Stimulated activated CD4-positive, alpha-beta T cell treated with anti-CD3 and anti-CD28 coated beads, Interleukin-4, amount 100 ng/mL, for 1 hour (primary cell): ENCODE results near the gene NFIC.

Source experiments
- DNase-seq: peaks from one replicate; pipeline ENCODE4 v3.0.0-alpha.2; 2020

The NFIC gene

DNA sequence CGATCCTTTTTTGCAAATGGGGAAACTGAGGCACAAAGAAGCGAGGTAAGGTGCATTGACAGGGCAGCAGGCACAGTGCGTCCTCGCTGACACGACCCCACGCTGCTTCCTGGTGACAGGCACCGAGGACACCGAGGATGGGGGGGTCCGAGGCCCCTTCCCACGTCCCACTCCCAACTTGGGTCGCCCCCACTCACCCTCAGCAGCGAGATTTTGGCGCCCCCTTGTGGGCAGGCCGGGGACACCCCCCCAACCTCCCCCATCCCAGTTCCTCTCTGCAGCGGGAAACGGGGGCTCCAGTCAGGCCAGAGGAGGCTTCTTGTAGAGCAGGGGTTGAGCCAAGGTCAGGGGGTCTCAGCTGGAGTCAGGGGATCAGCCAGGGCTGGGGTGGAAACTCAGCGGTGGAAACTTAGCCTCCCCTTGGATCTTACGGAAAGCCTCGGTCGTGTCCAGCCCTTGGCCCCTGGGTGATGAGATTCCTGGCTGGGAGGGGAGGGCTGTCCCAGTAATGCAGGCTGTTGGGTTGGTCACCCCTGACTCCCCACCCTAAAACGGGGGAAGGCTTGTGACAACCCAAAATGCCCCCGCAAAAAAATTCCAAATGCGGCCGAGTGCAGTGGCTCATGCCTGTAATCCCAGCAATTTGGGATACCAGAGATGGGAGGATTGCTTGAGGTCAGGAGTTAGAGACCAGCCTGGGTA lies 105.7 kb downstream of the NFIC start:
- DNase-seq = peak; percentile 47

DNA sequence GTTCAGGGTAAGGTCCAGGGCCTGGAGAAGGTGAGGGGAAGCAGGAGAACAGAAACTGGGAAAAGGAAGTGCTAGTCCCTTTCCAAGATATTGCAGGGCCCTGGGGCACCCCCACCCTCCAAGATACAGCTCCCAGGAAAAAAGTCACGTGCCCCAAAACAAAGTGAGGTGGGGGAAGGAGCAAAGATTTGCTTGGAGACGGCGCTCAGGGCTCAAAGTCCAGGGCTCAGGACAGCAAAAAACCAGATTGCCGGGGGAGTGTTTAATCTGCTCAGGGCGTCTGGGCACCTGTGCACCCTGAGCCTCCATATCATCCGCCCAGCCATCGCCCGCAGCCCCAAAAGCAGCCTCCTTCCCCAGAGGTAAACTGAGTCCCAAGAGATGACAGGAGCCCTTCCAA lies 107.6 kb downstream of the NFIC start:
- DNase-seq = no peak

- DNase-seq = no peak
Measured at GRCh38 chr19:3474614-3475013, 108.2 kb downstream of the NFIC start.

- DNase-seq = no peak
Measured at GRCh38 chr19:3475449-3475848, 109.1 kb downstream of the NFIC start.

GRCh38 chr19:3476830-3477229 lies 110.4 kb downstream of the NFIC start:
- no peak for DNase-seq

DNA sequence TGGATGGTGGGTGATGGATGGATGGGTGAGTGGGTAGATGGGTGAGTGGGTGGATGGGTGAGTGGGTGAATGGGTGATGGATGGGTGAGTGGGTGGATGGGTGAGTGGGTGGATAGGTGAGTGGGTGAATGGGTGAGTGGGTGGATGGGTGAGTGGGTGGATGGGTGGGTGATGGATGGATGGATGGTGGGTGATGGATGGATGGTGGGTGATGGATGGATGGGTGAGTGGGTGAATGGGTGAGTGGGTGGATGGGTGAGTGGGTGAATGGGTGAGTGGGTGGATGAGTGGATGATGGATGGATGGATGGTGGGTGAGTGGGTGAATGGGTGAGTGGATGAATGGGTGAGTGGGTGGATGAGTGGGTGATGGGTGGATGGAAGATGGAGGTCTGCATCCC lies 111.1 kb downstream of the NFIC start:
- DNase-seq = no peak

GRCh38 chr19:3477951-3478350 lies 111.6 kb downstream of the NFIC start:
- no peak for DNase-seq

DNA sequence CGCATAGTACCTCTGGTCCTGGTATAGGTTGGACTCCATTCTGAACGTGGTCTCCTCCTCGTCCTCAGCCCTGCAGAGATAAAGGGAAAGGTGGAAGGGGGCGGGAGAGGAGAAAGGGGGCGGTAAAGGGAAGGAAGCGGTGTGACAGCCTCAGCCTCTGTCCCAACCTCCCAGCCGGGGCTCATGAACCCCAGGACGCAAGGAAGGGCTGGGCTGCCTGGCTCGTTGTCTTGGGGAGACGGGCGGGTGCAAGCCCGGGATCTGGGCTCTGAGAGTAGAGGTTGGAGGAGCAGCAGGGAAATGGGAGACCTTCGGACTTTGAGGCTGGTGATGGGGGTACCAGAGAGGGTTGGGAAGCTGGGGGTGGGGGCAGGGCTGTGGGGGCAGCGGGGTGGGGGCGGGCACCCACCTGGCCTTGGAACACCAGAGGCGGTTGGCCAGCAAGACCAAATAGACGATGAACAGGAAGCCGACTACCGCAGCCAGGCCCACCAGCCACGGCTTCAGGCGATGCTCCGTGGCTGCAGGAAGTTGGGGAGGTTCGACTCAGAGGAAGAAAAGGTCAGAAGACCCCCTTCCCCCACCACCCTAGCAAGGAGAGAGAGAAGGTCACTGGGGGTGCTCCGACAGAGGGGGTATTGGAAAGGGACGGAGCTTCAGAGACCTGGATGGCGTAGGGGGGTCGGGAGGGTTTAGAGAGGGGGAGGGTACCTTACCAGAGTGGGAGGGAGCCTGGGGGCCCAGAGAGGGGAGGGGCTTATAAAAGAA lies 112.2 kb downstream of the NFIC start:
- no peak for DNase-seq

DNA sequence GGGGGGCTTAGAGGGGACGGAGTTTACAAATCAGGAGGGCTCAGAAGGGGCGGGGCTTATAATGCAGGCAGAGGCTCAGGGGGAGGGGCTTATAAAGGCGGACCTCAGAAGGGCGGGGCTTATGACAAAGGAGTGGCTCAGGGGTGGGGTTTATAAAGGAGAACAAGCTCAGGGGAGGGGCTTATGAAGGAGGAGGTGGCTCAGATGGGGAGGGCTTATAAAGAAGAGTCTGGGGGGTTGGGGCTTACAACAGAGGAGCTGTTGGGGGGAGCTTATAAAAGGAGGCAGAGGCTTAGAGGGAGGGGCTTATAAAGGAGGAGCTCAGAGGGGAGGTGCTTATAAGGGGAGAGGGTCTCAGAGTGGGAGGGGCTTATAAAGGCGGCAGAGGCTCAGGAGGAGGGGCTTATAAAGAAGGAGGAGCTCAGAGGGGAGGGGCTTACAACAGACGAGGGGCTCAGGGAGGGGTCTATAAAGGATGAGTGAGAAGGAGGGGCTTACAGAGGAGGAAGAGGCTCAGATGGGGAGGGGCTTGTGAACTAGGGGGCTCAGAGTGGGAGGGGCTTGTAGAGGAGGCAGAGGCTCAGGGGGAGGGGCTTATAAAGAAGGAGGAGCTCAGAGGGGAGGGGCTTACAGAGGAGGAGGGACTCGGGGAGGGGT lies 112.9 kb downstream of the NFIC start:
- DNase-seq = peak; percentile 33

DNA sequence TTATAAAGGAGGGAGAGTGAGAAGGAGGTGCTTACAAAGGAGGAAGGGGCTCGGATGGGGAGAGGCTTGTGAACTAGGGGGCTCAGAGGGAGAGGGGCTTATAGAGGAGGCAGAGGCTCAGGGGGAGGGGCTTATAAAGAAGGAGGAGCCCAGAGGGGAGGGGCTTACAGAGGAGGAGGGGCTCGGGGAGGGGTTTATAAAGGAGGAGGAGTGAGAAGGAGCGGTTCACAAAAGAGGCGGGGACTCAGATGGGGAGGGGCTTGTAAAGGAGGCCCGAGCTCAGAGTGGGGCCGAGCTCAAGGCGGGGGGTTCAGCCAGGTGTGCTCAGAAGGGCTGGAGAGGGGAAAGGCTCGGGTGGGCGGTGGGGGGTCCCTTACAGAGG lies 113.4 kb downstream of the NFIC start:
- DNase-seq = peak; percentile 25

GRCh38 chr19:3480383-3481091 lies 114.2 kb downstream of the NFIC start, which contains the start of gene SMIM24:
SMIM24 (minus strand) TSS chr19:3480525; CDS start chr19:3480463, 62 bp downstream.
- DNase-seq = no peak

DNA sequence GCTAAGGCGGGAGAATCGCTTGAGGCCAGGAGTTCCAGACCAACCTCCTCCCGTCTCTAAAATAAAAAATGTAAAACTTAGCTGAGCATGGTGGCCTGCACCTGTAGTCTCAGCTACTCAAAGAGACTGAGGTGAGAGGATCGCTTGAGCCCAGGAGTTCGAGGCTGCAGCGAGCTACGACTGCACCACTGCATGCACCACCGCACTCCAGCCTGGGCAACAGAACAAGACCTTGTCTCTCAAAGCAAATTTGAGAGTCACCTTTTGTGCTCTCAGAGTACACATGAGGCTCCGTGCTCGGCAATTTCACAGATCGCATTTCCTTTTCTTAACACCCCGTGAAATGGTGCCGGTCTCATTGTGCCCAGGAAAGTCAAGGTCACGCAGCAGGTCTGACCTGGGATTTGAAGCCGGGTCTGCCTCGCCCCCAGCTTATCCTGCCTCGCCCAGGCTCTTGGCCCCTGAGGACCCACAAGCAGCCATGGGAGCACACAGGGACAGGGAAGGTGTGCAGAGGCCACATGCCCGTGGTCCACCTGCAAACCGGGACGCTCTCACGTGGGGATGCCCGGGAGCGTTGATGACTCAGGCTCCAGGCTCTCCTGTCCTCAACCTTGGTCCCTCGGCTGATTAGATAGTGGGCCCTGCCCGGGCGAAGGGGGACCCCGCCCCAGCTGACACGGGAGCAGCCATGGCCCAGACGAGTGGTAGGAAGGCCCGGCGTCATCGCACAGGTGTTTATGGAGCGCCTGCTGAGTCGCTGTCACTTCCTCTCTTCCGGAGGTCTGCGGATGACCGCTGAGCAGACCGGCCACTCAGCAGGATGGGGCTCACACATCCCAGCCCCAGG lies 115.1 kb downstream of the NFIC start:
- DNase-seq = no peak

DNA sequence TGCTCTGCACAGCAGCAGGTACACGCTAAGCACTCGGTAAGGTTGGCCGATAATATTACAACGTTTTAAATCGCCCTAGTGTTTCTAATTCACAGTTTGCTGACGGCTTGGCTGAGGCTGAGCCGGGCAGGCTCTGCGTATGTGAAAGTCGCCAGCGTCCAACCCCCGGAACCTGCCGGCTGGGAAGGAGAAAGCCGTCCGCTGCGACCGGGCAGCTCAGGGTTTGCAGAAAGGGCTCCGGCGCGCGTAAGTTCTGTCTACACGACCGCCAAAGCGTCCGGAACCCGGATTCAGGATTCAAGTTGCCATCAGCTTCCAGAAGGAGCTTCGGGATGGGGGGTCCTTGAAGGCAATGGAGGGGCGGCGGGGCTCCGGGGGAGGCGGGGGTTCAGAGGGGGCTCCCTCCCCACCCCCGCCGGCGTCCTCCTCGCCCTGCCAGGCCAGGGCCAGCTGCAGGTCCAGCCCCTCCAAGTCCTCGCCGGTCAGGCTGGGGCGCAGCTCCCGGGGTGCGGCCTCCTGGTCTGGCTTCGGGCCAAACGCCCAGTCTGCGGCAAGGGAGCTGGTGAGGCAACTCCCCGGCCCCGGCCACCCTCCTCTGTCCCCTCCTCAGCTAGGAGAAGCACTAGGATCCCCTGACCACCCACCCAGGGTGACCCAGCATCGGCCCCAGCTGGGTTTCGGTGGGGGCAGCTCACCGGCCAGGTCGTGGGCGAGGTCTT lies 116.3 kb downstream of the NFIC start:
- DNase-seq = no peak

GRCh38 chr19:3483226-3483628 lies 116.8 kb downstream of the NFIC start, which contains the start of gene SMIM44:
SMIM44 (minus strand) TSS chr19:3483441; CDS start chr19:3483403, 38 bp downstream.
- no peak for DNase-seq

DNA sequence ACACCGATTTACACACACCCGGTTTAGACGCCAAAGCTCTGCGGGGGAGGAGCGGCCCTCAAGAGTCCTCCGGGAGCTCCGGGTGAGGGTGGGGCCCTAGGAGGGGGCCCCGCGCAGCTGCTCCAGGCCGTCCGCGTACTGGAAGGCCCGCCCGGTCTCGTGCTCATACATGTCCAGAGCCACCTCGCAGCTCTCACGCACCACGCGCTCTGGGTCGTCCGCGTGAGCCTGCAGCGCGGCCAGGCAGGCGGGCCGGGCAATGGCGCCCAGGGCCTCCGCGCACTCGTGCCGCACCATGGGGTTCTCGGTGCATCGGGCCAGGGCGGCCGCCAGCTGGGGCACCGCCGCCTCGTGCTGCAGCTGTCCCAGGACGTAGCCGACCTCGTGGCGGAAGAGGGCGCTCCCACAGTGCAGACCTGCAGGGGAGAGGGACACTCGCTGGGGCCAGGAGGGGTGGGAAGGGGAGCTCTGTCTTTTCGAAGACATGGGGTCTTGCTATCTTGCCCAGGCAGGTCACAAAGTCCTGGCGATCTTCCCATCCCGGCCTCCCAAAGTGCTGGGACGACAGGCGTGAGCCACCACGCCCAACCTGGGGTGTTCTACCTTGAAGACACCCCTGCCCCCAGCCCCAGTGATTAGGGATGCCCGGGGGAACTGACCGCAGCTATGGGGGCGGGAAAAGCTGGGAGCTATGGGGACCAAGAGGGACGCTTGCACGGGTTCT lies 125.2 kb downstream of the NFIC start:
- no peak for DNase-seq

DNA sequence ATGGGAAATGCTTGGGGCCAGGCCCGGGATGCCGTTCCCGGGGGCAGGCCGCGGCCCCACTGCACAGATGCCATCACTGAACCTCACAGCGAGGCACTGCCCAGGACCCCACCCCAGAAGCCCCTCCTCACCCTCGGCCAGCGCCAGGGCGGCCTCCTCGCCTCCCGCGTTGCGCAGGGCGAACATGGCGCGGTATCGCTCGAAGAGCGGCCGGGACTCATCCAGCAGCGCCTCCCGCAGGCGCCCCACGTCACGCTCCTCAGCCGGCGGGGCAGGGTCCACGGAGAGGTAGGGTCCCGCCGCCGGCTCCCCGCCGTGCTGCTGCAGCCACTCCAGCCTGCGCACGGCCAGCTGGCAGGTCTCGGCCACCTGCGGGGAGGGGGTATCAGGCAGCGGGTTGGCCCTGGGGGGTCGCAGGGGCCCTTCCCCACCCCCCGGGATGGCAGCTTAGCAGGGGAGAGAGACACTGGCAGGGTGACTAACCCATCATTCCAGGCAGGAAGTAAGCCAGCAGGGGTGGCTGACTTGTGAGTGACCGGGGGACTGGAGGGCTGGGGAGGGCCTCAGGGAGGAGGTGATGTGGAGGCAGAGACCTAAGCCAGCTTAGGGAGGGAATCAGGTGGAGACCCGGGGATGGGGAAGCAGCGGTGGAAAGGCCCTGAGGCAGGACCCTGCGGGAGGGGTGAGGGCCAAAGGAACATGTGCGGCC lies 125.9 kb downstream of the NFIC start:
- no peak for DNase-seq

- no peak for DNase-seq
Measured at GRCh38 chr19:3492919-3493318, 126.5 kb downstream of the NFIC start.

GRCh38 chr19:3493651-3494050 lies 127.3 kb downstream of the NFIC start:
- no peak for DNase-seq

DNA sequence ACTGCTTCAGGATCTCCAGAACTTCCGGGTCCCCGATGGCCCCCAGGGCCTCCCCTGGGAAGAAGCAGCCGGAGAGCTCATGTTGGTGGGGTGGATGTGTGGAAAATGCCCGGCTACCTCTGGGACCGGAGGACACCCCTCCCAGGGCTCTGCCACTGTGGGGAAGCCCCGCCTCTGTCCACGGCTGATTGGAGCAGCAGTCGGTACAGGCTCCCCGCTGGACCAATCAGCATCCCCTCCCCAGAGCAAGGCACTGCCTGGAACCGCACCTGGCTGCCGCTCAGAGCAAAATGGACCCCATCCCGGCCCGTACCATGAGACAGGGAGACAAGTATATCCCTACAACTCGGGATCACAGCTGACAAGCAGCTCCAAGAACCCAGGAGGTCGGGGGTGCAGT lies 127.7 kb downstream of the NFIC start:
- DNase-seq = peak; percentile 47

- DNase-seq = peak; percentile 65
Measured at GRCh38 chr19:3494559-3494958, 128.2 kb downstream of the NFIC start.
